ENCODE data around the gene G6PC3.
"Not testable (repeated sequence)": the region's sequence is repeated elsewhere in the genome, so short reads cannot be mapped to it uniquely, and the experiment has no call there.

G6PC3 gene

GRCh38 chr17:44082256-44082927, 11.9 kb downstream of the G6PC3 start:
- DNase-seq (ENCODE audit: low spot score) = peak; percentile 24

- peak; percentile 81 for DNase-seq (ENCODE audit: low spot score)
These were observed 12.8 kb downstream of the G6PC3 start for GRCh38 chr17:44083250-44083849.

DNA sequence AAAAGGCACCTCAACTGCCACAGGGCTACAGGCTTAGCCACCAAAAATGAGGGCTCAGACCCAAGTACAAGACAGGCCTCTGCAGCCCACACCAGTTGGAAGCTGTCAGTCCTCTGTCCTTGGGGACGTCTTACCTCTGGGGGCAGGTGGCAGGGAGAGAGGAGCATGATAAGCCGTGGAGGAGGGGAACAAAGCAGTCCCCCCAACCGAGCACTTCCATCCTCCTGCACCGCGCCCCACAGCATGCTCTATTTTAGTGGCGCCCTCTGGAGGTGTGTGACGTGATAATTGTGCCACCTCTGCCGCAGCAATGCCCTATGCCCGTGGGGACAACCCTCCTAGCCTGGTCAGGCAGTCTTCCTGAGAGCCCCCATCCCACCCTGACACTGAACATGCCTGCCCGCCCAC, 13.6 kb downstream of the G6PC3 start:
- peak; percentile 89 for DNase-seq (ENCODE audit: low spot score)

GRCh38 chr17:44084921-44085320, 14.4 kb downstream of the G6PC3 start:
- DNase-seq (ENCODE audit: low spot score) = no peak

DNA sequence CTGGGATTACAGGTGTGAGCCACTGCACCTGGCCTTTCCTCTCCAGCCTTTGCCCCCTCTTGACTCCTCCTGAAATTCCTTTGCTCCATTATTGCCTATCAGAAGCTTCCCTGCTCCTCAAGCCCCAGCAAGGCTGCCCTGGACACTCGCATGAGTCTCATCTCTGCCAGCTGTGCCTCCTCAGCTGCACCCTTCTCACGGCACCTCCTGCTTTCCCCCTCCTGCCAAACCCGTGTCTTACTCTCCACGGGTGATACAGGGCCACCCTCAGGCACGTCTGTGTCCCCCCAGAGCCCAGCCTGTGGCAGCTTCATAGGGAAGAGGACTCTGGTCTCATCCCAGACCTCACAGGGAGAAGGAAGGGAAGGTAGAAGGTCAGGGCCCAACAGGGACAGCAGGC, 15.4 kb downstream of the G6PC3 start:
- DNase-seq (ENCODE audit: low spot score) = no peak

DNA sequence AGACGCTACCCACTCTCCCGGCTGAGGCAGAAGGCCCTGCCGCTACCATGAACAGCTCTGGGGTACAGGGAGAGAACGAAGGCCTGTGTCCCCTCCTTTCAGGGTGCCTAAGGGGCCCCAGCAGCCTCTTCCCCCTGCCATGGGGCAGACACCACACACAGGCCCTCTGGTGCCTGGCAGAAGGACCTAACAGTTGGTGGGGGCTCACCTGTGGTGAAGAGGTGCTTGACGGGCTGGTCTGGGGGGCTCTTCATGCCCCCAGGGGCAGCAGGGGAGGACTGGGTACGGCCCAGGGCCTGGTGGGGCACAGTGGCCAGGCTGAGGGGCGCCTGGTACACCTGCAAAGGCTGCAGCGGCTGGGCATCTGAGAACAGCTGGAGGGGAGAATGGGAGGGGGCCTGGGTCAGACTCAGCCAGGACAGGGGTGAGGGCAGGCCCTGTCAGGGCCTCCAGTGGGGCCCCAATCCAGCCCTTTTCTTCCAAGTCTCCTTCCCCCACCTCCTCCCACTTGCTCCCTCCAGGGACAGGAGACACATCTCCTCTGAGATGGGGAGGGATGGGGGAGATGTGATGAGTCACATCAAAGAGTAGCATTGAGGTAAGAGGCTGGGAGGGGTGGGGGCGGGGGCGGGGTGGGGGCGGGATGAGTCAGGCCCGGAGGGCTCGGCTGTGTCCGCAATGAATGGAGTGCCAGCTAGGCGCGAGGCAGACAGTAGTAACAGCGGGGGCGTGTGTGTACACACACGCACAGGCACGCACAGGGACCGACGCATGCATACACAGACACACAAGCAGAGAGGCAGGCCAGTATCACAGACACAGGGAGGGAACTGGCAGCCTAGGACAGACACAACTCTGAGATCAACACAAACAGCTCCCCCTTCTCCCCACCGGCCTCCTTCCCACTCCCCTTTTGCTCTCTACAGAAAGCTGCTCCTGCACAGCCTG, 16.1 kb downstream of the G6PC3 start:
- DNase-seq (ENCODE audit: low spot score) = no peak

DNA sequence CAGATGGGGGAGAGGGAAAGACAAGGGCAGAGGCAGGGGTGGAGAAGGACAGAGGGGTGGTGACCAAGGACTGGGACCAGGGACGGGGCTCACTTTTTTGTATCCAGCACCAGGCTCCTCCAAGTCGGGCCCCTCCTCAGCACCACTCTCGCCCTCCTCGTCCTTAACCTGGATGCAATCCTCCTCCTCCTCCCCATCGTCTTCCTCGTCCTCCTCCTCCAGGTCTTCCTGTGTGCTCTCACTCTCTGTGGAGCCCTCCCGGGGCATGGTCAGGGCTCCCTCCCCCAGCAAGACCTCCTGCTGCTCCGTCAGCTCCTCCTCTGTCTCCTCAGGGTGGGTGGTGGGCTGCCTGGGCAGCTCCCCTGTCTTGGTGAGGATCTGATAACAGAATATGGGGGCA, 16.8 kb downstream of the G6PC3 start:
- DNase-seq (ENCODE audit: low spot score) = no peak

GRCh38 chr17:44088254-44088653, 17.7 kb downstream of the G6PC3 start:
- no peak for DNase-seq (ENCODE audit: low spot score)

DNA sequence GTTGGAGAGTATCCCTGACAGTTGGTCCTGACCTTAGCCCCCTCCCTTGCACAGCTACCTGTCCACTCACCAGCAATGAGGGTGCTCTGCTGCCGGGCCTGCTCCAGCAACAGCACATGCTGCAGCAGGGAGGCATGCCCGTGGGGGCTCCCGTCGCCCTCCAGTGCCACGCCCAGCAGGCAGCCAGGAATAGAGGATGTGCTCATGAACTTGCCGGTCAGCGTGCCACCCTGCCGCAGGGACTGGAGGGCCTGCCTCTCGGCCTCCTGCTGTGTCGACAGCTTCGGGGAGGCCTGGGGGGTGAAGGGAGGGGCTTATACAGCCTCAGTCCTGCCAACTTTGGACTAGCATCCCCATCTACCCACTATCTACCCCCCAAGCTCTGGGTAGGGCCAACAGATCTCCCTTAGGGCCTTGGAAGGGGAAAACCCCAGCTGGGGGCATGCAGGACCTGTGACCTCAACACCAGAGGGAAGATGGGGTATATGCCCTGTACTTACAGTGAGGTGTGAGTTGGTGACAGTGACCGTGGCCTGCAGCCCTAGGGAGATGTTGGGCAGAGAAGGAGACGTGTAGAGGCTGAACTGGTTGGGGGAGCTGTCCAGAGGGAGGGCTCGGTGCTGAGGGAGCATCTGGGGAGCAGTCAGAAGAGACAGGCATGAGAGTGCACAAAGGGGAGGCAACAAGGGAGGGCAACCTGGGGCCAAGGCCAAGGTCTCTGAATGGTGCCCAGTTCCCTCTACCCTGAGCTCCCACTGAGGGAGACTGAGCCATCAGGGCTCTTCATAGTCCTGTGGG, 20.9 kb downstream of the G6PC3 start:
- no peak for DNase-seq (ENCODE audit: low spot score)

- DNase-seq (ENCODE audit: low spot score) = no peak
These were observed 21.5 kb downstream of the G6PC3 start for GRCh38 chr17:44092051-44092450.

DNA sequence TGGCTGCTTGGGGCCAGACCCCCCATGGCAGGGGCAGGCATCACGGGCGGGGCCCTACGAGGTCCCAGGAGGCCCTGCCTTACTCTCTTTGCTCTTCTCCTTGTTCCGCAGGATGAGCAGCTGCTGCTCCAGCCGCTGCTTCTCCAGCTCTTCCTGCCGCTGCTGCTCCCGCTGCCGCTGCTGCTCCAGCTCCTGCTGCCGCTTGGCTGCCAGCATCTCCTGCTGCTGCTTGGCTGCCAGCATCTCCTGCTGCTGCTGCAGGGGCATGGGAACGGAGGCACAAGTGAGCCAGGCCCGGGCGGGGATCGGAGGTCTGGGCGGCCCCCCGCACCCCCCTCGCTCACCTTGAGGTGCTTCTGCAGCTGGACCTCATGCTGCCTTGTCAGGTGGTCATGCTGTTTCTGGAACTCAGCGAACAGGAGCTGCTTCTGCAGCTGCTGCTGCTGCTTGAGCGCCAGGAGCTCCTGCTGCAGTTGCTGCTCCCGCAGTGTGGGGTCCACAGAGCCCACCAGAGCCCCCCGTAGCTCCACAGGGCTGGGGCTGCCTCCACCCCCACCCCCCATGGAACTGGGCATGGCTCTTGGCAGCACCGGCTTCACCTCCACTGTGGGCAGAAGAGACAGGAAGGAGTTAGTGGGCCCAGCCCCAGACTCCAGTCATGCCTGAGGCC, 22.8 kb downstream of the G6PC3 start:
- no peak for DNase-seq (ENCODE audit: low spot score)

DNA sequence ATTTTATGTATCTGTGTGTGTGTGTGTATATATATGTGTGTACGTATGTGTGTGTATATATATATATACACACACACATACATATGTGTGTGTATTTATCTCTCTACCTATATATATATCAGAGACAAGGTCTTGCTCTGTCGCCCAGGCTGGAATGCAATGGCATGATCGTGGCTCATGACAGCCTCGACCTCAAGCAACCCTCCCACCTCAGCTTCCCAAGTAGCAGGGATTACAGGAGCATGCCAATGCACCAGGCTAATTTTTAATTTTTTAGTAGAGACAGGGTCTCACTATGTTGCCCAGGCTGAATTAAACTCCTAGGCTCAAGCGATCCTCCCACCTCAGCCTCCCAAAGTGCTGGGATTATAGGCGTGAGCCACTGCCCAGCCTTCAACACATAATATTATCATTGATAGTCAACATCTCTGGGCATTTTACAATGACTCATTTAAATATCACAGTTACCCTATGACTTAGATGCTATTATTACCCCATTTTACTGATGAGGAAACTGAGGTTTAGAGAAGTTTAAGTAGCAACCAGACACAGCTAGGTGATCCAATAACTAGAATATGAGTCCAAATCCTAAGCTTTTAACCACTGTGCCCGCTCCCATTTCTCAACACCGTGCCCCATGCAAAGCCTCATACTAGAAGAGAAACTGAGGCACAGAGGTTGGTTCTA, 24.3 kb downstream of the G6PC3 start:
- no peak for DNase-seq (ENCODE audit: low spot score)

GRCh38 chr17:44095388-44095646, 24.8 kb downstream of the G6PC3 start:
- no peak for DNase-seq (ENCODE audit: low spot score)

GRCh38 chr17:44095647-44096496, 25.3 kb downstream of the G6PC3 start:
- peak; percentile 94 for DNase-seq (ENCODE audit: low spot score)

DNA sequence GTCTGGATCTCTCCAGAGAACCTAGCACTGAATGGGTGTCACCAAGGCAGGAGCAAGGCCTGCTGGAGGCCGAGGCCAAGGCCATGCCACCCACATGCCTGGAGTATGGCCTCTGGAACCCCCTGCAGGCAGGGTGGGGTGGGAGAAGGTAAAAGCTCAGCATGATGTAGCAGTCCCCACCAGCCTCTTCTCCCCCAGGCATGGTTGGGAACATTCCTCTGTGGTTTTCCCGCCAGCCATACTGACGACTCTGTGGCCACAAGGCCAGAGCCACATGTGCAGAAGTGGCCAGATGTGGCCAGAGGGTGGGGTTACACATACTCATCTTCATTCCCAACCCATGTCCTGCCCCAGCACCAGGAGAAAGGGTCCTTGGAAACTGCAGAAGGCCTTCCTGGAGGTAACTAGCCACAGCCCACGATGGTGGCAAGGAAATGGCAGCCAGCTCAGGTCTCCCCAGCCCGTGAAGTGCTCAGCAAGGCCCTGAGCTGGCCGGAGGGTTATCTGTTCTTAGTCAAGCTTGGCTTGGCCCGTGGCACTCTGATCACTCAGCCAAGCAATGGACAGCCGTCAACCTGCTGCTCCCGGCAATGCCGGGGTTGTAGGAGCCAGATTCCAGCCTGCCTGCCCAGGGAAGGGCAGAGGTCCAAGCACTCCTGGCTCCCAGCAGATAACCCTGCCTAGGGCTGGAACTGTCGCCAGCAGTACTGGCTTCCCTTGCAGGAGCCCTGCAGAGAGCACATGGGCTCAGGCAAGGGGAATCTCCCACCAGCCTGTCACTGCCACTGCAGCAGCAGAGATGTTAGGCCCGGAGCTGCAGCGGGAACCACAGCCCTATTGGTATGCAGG, 26.8 kb downstream of the G6PC3 start:
- no peak for DNase-seq (ENCODE audit: low spot score)

GRCh38 chr17:44101858-44102257, 31.3 kb downstream of the G6PC3 start:
- DNase-seq (ENCODE audit: low spot score) = not testable (repeated sequence)

- no peak for DNase-seq (ENCODE audit: low spot score)
These were observed 32.5 kb downstream of the G6PC3 start for GRCh38 chr17:44102849-44103622.

DNA sequence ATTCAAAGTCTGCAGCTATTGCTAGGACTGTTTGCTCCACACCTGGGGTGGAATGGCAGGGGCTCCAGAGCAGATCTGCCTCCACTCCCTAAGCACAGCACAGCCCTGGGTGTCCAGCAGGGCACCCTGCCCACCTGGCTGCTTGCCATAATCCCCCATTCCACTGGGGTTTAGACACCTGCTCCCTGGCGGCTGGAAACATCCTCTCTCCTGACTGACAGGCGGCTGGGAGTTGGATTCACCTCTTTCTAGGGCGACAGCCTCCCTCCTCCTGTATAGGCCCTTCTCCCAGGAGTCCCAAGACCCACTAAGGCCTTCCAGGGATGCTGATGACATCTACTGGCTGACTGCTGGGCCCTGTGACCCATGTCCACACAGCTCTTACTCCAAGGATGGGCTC, 34.9 kb downstream of the G6PC3 start:
- DNase-seq (ENCODE audit: low spot score) = peak; percentile 90

DNA sequence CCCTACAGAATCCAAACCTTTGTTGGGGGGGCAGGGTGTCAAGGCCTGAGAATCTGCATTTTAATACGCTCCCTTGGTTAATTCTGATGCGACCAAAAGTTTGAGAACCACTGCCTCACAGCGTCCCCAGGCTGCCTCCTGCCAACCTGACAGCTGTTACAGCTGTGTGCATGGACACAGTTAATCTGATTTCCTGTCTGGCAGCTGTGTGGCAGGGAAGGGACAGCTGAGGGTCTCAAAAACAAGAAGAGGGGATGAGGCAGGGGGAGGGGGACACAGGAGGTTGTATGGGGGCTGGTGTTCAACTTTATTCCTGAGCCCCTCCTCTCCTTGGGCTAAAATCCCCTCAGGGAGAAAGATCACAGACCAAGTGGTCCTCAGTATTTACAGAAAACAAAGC, 35.4 kb downstream of the G6PC3 start:
- DNase-seq (ENCODE audit: low spot score) = no peak
